NCI-H446 treated with DMSO at 0.1 percent for 48 hours (cell line): ENCODE results near the gene SMC1B.

Experiments used
- DNase-seq: peaks from one replicate; lab custom pipeline; 2025; lab: John Stamatoyannopoulos, UW

The SMC1B gene

DNA sequence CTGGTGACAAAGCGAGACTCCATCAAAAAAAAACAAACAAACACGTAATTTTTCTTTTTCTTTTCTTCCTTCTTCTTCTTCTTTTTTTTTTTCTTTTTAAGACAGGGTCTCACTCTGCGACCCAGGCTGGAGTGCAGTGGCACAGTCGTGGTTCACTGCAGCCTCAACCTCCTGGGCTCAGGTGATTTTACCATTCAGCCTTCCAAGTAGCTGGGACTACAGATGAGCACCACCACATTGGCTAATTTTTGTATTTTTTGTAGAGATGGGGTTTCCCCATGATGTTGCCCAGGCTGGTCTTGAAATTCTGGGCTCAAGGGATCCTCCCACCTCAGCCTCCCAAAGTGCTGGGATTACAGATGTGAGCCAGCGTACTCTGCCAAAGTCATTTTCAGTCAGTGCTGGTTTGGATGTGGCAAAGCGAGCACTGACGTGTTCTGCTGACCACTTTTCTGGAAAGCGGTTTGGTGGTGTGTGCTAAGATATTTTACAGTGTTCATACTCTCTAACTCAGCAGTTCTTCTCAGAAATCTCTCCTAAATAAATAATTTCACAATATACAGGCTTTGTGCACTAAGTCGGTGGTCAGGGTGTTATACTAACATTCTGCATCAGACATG, 92.9 kb downstream of the SMC1B start:
- no peak for DNase-seq

GRCh38 chr22:45319324-45319685, 94.1 kb downstream of the SMC1B start:
- no peak for DNase-seq

- DNase-seq = no peak
These were observed 94.7 kb downstream of the SMC1B start for GRCh38 chr22:45318558-45319323.

GRCh38 chr22:45318168-45318557, 95.2 kb downstream of the SMC1B start:
- DNase-seq = peak; percentile 66

- DNase-seq = peak; percentile 74
These were observed 95.7 kb downstream of the SMC1B start for GRCh38 chr22:45317551-45318167.

GRCh38 chr22:45316796-45317526, 96.4 kb downstream of the SMC1B start:
- no peak for DNase-seq

- DNase-seq = no peak
These were observed 98.6 kb downstream of the SMC1B start for GRCh38 chr22:45314786-45315185.

DNA sequence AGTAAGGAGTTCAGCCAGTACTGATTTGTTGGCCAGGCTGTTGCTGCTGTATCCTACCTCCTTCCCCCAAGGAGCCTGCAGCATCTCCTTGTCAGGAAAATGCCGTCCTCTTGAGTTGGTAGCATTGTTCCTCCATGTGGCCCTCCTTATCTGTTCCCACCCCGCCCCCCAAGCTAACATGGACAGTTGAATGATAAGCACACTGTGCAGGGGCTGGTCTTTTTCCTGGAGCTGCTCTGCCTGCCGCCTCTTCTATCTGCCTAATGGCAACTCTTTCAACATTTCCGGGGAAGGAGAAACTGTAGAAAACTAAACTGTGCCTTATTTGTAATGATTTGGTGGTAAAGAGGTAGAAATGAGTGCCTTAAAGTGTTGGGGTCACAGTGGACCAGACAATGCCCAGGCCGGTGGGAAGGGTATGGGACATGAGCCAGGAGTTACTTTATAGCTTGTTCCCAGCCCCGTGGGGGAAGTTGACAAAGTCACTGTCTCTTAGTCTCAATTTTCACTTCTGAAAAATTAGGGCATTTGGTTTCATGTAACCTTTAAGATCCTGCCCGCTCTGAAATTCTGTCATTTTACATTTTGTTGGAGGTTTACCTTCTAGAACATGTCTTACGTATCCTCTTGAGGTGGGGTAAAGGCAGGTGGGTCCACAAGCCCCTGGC, 99.2 kb downstream of the SMC1B start:
- no peak for DNase-seq

- no peak for DNase-seq
These were observed 100.5 kb downstream of the SMC1B start for GRCh38 chr22:45312856-45313255.

DNA sequence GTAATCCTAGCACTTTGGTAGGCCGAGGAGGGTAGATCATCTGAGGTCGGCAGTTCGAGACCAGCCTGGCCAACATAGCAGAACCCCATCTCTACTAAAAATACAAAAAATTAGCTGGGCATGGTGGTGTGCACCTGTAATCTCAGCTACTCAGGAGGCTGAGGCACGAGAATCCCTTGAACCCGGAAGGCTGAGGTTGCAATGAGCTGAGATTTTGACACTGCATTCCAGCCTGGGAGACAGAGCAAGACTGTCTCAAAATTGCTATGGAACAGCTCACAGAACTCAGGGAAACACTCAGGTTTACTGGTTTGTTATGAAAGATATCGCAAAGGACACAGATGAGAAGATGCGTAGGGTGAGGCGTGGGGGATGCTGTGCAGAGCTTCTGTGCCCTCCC, 101.0 kb downstream of the SMC1B start:
- DNase-seq = no peak

DNA sequence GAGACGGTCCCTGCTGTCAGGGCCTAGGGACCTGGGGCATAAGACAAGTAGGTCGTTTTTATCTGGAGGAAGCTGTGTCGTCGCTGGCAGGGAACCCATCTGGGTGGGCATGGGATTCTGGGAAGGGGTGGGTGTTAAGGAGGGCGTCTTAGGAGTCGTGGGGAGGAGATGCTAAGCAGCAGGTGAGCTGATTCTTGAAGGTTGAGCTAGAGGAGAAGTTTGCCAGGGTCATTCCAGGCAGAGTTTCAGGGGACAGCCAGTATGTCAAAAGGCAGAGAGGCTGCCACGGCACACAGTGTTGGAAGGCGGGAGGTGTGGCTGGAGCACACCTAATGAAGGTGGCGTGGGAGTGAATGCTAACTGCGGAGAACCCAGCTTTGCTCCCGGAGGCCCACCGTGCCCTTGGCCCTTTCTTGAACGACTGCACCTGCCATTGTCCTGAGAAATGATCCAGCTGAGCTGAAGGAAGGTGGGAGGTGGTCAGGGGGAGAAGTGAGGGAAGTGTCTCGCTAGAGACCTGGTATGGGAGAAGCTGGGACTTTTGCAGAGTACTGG, 102.3 kb downstream of the SMC1B start:
- no peak for DNase-seq

DNA sequence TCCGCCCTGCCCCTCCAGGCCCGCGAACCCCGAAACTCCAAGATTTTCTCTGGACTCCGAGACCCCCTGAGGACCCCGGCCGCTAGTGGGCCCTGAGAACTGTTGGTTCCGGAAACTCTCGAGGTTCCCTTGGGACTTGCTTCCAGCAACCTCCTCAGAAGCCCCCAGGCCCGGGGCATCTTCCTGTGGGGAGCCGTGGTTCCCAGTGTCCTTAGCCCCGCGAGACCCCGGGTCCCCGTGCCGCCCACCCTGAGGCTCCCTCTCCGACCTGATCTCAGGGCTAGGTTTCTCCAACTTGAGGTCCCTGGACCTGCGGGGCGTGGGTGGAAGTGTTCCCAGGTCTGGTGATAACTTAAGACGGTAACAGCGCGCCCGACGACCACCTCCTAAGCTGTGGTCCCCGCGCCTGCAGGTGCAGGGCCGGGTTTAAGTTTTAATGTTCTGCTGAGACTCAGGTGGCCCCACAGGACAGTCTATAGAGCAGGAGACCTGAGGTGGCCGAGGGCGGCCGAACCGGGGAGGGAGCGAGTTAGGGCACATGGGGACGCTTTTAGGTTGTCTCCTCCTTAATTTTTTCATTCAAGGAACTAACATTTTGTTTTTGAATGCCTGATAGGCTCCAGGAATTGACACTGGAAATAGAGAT, 102.9 kb downstream of the SMC1B start:
- no peak for DNase-seq

DNA sequence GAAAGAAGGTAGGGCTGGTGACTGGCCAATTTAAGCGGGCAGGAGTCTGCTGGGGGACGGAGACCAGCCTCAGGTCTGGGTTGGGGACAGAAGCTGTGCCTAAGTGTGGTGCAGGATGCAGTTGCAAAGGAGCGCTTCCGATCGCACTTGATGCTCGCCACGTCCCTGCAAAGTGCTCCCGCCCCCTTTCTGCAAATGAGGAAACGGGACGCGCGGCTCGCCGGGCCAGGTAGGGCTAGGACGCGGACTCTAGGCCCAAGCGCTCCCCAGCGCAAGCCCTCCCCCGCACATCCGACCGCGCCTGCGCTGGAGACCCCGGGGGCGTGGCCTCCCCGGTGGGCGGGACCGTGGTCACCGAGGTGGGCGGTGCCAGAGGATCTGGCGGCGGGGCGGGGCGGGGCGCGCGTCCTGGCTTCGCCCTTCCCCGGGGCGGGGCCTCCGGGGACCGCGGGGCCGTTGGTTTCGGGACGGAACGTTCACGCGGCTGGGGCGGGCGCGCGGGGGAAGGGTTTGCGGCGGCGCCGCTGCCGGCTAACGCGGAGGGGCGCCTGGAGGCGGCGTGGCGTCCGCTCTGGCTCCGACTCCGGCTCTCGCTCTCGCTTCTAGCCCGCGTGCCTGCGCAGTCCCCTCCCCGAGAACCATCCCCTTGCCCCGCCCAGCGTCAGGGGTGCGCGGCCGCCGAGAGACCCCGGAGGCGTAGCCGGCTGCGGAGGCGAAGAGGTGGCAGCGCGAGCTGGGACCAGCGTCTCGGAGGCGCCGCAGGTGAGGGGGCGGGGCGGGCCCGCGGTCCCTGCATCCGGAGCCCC, 103.8 kb downstream of the SMC1B start, which contains the start of gene FAM118A:
TSS of gene FAM118A (plus strand) at position 513 of the 806 bp plus-strand sequence. CDS start 12,446 bp downstream, outside the sequence.
- DNase-seq = peak; percentile 76

- DNase-seq = no peak
These were observed 104.4 kb downstream of the SMC1B start for GRCh38 chr22:45308957-45309421.

GRCh38 chr22:45308391-45308956, 104.9 kb downstream of the SMC1B start:
- no peak for DNase-seq

- DNase-seq = no peak
These were observed 107.3 kb downstream of the SMC1B start for GRCh38 chr22:45306139-45306538.

DNA sequence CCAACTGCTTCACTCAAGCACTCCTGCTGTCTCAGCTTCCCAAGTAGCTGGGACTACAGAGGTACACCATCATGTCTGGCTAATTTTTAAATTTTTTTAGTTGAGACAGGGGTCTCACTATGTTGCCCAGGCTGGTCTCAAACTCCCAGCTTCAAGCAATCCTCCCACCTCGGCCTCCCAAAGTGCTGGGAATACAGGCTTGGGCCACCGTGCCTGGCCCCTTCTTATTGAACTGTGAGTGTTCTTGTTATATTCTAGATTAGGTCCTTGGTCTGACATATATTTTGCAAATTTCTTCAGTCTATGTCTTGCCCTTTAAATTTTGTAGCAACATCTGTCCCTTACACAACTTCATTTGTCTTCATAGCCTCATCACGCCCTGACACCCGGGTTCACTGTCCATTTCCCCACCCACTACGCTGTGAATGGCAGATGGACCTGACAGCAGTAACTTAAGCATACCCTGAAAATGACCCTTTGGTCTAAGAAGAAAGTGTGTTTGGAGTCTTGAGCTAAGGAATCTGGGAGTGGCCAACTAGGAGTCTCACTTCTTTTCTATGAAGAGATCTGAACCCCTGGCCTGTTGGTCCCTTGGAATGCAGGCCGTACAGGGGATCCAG, 107.8 kb downstream of the SMC1B start:
- DNase-seq = no peak

- no peak for DNase-seq
These were observed 108.4 kb downstream of the SMC1B start for GRCh38 chr22:45304971-45305370.

GRCh38 chr22:45303181-45303580, 110.2 kb downstream of the SMC1B start:
- no peak for DNase-seq
